Activated naive CD4-positive, alpha-beta T cell treated with anti-CD3 and anti-CD28 coated beads, Interleukin-2, amount 50 U/mL, for 16 hours (primary cell): ENCODE data around the gene ZNF746.

Experiments
- DNase-seq: peaks from one replicate; pipeline ENCODE4 v3.0.0-alpha.2; 2020

The ZNF746 gene

DNA sequence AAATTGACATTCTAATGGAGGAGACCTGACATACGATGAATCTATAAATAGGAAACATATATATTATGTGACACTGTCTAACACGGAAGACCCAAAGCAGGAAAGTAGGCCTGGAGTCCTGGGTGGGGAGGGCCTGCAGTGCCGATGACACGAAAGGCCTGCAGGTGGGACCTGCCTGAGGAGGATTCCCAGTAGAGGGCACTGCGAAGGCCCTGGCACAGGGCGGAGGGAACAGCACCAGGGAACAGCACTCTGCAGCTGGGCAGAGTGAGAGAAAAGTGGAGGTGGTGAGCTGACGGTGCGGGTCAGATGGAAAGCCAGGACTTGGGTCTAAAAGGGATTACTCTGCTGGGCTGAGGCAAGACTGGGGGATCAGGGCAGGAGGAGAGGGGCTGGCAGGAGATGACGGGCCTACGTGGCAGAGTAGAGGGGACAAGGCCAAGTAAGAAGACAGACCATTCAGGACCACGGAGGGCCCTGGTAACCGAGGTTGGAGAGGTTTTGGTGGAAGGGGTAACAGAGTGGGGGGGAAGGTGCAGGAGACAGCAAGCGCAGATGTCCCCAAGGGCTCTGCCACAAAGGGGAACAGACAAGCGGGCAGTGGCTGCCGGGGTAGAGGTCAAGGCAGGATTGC is 8.1 kb downstream of the ZNF746 start:
- DNase-seq = no peak

DNA sequence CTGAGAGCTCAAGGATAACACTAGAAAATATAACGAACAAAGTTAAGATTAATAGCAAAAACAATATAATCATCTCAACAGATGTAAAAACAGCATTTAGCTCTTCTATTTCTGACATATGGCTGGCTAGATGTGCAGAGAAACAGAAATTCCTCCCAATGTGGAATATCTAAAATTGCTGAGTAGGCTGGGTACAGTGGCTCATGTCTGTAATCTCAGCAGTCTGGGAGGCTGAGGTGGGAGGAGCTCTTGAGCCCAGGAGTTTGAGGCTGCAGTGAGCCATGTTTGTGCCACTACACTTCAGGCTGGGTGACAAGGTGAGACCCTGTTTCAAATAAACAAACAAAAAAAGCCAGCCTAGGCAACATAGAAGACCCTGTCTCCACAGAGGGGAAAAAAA is 18.0 kb downstream of the ZNF746 start:
- DNase-seq = no peak

DNA sequence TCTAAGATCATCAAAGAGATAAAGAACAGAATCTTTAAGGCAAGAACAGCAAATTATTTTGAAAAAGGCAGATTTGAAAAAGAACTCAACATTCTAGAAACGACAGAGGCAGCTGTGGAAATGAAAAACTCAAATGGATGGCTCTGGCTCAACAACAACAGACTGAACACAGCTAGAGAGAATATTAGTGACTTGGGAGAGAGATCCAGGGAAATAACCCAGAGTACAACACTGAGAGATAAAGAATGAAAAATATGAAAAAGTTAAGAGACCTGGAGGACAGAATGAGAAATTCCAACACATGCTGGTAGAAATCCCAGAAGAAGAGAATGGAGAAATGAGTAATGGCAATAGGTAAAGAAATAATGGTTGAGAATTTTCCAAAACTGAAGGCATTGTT is 18.9 kb downstream of the ZNF746 start:
- DNase-seq = no peak

DNA sequence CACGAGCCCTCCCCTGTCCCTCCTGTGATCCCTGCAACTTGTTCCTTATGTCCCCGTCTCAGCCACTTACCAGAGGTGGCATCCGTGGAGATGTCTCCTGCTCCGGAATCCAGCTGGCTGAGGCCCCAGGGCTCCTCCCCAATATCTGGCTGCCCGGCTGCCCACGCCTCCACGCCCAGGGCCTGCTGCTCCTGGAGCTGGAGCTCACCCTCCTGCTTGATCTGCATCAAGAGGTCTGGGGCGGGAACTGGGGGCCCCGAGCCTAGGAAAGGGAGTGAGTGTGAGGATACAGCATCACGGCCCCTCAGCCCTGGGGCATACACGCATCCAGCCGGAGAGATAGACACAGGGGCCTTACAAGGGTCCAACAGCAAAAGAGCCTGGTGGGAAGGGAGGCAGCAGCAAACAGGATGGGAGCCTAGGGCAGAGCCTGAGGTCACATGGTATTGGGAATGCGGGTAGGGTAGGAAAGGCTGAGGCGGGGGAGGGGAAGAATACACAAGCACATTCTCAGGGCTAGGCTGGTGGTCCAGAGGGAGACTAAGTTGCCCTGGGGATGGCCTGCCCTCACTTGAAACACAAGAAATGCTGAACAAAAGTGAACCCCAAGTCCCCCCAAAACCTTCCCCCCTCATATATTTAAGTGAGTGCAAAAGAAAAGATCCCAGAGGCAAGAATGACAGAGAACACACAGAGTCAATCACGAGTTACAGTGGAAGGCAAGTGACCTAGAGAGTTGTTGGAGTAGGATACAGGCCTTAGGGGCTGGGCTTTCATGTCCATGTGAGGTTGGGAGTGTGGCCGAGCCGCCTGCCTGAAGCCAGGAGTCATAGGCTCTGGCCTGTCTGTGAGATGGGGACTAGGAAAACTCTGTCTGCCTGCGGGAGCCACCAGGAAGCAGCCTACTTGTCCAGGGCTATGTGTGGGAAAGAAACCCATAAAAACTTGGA is 19.8 kb downstream of the ZNF746 start:
- no peak for DNase-seq

DNA sequence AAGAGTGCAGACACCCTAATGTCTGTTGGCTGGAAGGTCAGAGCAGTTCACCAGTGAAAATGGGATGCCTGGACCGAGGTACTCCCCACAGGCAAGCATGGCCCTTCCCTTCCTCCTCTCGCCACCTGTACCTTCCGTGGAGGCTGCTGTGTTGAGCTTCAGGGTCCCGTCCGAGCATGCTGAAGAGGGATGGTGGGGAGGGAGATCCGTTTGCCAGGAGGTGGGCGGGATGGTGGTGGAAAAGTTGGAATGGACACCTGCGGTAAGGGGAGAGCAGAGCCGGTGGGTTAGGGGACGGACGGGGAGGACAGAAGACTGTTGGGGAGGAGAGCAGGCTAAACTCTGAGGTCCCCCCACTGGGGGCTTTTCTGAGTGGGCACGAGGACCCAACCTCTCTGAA is 20.8 kb downstream of the ZNF746 start:
- no peak for DNase-seq

DNA sequence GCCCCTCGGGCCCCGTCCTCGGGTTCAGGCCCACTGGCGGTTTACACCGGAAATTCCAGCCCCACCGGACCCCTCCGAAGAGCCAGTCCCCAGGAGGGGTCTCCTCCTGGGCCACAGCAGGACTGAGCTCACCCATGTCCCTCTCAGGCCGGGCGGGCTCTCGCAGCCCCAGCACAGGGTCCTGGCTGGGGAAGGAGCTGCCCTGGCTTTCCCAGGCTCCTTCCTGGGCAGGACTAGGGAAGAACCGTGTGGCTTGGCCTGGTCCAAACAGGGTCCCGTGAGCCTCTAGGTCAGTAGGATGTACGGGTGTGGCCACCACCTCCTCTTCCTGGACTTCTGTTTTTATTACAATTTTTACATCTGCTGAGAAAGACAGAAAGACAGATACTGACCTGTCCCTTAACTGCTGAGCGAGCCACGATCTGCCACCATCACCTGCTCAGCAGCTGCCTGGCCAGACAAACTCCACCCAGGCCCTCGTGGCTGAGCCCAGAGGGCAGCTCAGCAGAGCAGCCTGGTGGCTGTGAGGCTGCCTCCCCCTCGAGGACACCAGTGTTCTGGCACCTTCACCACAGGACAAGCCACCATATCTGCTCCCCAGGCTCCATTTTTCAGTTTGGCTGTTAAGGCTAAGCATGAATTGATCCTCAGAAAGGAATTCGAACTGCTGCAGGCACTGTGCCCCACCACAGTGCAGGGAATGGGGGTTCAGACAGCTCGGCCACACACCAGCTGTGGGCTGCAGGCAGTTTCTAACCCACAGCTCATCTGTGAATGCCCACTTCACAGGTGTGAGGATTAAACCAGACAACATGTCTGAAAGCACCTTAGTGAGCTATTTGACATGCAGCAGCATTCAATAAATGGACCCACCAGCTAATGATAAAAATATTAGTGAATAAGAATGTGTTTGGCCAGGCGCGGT is 22.2 kb downstream of the ZNF746 start:
- DNase-seq = no peak

DNA sequence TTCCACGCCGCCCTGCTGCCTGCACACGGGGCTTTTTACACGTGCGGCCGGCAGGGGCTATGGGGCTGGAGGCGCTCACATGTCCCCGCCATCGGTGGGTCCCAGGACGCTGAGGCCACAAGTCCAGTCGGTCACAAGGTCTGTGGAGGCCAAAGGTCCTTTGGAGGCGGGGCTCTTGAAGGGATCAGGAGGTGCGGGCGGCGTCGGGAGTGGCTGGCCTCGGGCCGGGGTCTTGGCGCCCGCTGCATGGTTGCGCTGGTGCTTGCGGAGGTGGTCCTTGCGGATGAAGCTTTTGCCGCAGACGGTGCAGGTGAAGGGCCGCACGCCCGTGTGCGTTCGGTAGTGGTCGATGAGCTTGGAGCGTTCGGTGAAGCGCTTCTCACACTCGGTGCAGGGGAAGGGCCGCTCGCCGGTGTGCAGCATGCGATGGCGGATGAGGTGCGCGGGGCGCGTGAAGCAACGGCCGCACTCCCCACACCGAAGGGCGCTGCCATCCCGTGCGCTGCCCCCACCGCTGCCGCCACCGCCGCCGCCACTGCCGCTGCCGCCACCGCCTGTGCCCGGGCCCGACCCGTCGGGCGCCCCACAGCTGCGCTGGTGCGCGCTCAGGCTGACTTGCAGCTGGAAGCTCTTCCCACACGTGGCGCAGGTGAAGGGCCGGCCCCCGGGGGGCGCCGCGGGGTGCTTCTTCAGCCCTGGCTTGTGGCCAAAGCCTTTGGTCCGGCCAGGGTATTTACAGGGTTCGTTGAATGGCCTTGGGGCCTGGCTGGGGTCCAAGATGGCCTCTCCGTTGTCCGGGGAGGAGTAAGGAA is 23.1 kb downstream of the ZNF746 start:
- no peak for DNase-seq

DNA sequence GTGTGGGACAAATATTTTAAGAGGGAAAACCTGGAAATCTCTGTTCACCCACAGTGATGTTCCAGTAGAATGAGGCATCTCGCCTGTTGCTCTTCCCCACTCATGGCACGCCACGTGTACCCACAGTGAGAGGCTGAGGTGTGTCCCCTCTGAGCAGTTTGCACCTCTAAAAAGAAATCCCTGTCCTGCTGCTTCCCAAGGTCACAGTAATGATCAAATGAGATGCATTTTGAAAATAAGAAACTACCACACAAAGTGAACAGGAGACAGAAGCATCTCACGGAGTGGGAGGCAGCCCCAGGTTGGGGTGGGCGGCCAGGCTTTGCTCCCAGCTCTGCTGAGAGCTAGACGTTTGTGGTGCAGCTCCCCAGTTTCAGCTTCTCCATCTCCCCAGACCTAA is 24.4 kb downstream of the ZNF746 start:
- DNase-seq = no peak

DNA sequence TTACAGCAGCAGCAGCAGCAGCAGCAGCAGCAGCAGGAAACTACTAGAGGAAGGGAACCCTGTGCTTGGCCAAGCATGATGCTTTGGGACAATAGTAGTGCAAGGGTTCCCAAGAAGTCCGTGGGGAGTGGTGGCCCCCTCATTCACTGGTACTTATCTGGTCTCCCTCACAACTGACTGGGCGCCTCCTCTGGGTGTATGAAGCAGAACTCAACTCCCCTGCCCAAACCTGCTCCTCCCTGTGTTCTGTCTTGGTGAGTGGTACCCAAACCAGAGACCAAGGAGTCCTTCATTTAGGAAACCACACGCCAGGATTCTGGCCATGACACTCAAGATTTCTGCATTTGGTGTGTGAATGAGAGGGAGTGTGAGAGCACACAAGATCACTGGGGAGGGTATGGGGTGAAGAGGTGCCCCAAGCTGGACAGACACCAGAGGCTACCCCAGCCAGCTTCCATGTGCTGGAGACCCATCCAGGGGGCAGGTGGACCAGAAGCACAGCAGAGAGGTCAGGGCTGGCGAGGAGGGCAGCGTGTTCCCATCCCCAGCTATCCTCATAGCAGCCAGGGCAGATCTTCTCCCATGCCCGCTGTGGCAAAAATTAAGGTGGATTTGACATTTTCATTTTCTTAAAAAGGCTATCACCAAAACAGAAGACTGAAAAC is 26.2 kb downstream of the ZNF746 start:
- no peak for DNase-seq

DNA sequence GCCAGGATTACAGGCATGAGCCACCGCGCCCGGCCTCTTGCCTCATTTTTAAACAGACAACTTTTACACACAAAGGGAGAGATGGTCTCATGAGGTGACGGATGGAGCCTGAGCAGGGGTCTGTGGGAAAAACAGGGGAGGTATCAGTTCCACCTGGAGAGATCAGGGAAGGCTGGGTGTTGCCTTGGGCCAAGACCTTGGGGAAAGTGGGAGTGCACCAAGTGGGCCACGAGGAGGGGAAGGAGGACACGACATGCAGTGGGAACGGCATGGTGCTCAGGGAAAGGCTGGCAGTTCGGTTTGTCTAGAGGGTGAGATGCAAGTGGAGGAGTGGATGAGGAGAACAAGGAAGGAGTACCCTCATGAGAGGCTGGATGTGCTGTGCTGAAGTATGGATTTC is 27.8 kb downstream of the ZNF746 start:
- no peak for DNase-seq

DNA sequence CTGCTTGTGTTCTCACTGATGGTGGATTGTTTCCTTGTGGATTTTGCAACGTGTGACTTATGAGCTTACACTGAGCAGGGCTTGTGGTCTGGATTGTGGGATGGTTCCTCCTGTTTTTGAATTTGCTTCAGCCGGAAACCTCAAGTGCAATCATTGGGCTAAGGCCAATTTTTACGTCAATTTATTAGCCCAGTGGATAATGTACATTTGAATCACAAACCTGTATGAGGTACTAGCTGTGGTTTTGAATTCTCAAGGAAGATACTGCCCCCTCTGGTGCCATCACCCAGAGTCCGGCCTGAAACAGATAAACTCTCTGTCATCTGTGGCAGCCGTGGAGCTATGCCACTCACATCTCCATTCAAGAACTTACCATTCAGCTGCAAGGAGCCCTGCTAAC is 29.4 kb downstream of the ZNF746 start:
- no peak for DNase-seq

DNA sequence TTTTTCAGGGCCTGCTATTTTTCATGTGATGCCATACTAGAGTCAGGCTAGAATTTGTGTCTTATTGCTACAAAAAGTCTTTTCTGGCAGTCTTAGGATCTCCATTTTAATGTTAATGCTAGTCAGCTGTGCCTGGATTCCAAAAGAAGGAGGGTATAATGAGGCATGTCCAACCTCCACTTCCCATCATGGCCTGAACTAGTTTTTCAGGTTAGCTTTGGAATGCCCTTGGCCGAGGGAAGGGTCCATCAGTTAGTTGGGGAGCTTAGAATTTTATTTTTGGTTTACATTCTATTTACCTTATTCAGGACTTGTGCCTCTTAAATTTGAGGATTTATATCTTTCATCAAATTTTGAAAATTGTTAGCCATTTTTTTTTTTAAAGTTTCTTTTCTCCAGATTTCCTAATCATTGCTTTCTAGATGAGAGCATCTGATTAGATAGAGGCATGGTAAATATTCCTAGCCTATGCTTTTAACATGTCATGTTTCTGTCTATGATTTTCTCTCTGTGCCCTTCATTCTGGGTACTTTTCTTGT is 30.2 kb downstream of the ZNF746 start:
- no peak for DNase-seq

DNA sequence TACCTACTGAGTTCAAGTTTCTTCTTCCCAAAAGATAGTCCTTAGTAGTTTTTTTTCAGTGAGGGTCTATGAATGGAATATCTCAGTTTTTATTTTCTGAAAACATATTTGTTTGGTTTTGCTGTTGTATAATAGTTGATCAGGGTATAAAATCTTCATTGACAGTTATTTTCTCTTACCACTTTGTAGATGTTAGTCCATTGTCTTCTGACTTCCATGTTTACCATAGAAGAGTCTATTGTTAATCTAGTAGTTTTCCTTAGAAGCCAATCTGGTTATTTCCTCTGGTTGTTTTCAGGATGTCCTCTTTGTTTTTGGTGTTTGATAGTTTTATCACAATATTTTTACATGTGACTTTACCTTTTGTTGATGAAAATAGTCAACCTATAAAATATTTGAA is 31.2 kb downstream of the ZNF746 start:
- DNase-seq = no peak

DNA sequence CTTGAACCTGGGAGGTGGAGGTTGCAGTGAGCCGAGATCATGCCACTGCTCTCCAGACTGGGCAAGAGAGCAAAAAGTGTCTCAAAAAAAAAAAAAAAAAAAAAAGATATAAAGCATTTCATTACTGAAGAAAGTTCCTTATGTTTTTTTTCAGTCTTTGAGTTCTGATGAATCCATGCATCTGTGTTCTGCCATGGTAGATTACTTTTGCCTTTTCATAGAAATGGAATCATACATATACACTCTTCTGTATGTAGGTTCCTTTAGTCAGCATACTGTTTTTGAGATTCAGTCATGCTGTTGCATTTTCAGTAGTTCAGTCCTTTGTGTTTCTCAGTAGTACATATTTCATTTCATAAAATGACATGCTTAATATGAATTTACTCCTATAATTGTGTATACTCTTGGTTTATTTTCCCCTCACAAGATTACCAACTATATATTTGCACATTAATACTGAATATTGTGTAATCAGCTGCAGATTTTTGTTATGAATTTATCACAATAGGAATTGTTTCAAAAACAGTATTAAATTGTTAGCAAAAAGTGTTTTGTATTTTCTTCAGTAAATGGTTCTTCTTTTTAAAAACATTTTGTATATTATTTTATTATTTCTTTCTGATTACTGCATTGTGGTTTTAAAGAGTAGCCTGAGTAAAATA is 34.0 kb downstream of the ZNF746 start:
- DNase-seq = no peak

DNA sequence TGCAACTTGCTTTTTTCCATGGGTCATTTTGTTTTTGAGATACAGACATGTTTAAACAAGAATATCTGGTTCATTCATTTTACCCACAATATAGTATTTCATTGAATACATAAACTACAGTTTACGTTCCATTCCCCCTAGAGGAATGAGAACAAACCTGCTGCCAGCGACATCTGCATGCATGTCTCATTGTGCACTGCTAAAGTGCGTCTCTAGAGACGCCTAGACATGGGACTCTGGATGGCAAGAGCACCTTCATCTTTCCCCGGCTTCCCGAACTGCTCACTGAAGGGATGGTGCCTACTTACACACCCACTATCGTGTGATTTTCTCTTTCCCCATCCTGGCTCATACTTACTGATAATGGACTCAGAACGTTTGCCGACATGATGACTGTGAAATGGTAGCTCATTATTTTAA is 35.5 kb downstream of the ZNF746 start:
- DNase-seq = no peak

DNA sequence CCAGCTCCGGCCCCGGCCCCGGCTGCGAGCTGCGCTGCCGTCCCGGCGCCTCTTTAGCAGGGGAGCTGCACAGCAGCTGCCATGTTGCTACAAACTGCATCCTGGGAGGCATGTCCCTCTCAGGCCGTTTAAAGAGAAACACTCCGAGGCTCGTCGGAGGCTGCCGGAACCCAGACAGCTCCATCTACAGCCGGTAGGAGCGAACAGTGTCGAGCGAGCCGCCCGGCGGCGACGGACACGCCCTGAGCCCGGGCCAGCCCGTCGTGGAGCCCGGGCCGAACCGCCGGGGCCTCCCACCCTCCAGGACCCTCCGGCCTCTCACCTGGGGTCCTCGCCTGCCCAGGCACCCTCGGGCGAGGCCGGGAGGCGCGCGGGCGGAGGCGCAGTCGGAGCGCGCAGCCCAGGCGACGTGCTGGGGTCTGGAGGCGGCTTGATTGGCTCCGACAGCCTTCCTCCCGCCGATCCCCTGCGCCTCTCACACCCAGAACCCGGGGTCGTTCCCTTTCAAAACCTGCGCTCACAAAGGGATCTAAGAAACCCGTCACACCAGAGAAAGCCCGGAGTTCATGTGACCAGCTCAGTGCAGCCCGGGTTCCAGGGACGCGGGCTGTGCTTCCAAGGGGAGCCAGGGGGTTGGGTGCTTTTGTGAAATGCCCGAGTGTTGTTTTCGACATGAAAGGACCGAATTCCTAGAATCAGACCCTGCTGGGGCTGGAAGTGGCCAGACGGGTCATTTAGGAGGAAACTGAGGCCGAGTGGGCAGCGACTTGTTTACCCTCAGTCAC is 36.9 kb downstream of the ZNF746 start, which contains the start of gene ZNF777:
ZNF777 (minus strand) TSS at position 570 of the 785 bp plus-strand sequence. CDS start 5,040 bp downstream, outside the sequence.
- peak; percentile 83 for DNase-seq

DNA sequence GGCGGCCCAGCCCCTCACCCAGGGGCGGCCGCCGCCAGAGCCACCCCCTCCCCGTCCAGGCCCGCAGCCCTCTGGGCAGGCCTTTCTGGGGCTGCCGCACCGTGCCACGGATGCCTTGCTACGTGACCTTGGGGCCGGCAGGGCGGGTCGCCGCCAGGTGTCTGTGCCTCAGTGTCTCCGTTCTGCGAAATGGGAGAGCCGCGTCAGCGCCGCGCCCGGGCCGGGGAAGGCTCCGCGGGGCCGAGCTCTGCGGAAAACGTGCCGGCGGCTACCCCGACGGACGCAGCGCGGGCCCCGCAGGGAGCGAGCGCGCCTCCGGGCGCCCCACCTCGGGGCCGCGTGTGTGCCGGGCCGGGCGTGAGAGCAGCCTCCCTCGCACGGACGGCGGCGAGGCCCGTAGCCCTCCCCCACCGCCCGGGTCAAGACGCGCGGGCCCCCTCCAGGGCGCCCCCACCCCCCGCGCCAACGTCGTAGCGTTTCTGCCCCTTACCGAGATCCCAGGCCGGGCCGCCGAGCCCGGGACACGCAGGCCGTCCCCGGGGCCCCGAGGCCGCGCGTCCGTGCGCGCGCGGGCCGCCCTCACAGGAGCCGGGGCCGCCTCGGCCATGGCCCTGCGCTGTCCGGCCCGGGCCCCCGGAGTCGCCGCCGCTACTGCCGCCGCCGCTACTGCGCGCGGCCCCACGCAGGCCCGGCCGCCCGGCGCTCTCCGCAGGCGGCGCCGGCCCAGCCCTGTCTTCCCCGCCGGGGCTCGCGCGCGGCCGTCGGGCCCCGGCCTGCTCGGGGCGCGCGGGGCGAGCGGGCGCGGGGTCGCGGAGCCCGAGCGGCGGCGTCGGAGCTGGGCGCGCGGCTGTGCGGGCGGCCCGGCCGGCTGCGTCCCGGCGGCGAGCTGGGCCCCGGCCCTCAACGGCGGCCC is 37.8 kb downstream of the ZNF746 start:
- DNase-seq = peak; percentile 24

DNA sequence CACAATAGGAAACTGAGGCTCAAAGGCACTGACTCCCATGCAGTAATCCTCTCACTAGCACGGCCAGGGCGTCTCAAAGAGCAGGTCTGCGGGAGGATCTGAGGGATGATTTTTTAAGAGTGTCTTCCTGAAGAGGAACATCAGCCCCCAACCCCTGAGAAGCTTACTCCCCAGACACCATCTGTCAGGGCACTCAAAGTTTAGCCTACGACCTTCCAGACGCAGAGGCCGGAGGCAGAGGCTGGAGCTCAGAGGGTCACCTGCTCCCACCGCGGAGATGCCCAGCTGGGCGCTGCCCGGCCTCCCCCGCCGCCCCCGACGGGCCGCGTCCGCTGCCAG is 38.4 kb downstream of the ZNF746 start:
- DNase-seq = no peak

DNA sequence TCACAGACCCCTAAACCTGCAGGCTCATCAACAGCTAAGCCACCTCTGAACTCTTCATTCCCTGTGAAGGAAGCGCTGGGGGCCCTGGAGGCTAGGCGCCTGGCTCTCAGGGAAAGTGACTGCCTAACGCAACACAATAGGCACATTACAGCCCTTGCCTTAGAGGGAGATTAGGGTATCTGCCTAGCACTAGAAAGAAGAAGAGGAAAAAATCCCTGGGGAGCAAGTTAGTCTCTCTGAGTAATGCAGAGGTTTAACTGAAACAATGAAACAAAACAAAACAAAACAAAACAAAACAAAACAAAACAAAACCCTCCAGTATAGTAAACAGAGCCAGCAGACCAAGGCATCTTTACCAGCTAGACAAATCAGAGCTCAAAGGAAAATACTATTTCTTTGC is 39.4 kb downstream of the ZNF746 start:
- no peak for DNase-seq
